Measurements from ENCODE around the gene CDC40.

GRCh38 chr6:110139052-110139451 lies 41.2 kb upstream of the CDC40 start:
- no peak for TF ChIP-seq POLR2AphosphoS5 (IDR thresholded peaks at IDR 0.05; ENCODE audit: low read depth)
- no peak for TF ChIP-seq CTCF (IDR thresholded peaks at IDR 0.05; ENCODE audit: insufficient read depth, low read length)

Data from HL-60 (cell line).